ENCODE data around the gene GABRB1. TPM values are rescaled to one million over a fixed set of nuclear protein-coding genes. Genes with fewer than 3 reads are reported as not detected.
"Not testable (repeated sequence)": the region's sequence is repeated elsewhere in the genome, so short reads cannot be mapped to it uniquely, and the experiment has no call there.

The GABRB1 gene
- total and polyA plus RNA-seq, 2 of the 8 experiments (the other 6 are each of a cell fraction or from before 2014, with no cell fraction given): 0.22 to 0.38 TPM

DNA sequence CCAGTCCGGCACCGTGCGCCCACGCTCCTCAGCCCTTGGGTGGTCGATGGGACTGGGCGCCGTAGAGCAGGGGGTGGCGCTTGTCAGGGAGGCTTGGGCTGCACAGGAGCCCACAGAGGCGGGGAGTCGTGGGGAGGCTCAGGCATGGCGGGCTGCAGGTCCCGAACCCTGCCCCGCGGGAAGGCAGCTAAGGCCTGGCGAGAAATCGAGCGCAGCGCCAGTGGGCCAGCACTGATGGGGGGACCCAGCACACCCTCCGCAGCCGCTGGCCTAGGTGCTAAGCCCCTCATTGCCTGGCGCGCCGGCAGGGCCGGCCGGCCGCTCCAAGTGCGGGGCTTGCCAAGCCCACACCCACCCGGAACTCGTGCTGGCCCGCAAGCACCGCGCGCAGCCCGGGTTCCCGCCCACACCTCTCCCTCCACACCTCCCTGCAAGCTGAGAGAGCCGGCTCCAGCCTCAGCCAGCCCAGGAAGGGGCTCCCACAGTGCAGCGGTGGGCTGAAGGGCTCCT lies 346.7 kb downstream of the GABRB1 start:
- not testable (repeated sequence) for H3K4me3 ChIP-seq (ENCODE audit: extremely low read depth in 1 of 4, insufficient read depth in 2 of 4, low read depth in 3 of 4, low read length in 4 of 4); H3K4me1 ChIP-seq (replicated peaks in 1 of 4; ENCODE audit: control insufficient read depth in 3 of 4, insufficient read depth in 4 of 4, low read length in 3 of 4); H3K23ac ChIP-seq (ENCODE audit: insufficient read length); H4K91ac ChIP-seq (replicated peaks; ENCODE audit: insufficient read length, low read length); H3K9me3 ChIP-seq (ENCODE audit: insufficient read depth in 2 of 2, low read depth in 1 of 2, low read length in 1 of 2); H4K8ac ChIP-seq (ENCODE audit: extremely low read depth, insufficient read depth, low read length); H4K5ac ChIP-seq (ENCODE audit: insufficient read length, low read depth, low read length); H2BK20ac ChIP-seq (ENCODE audit: low read length); H3K79me2 ChIP-seq (ENCODE audit: control insufficient read depth in 1 of 2, insufficient read depth in 2 of 2, low read length in 2 of 2); H3K4me2 ChIP-seq (ENCODE audit: insufficient read depth in 1 of 2, low read depth in 2 of 2, low read length in 2 of 2); H3K14ac ChIP-seq (ENCODE audit: insufficient read length); H2BK120ac ChIP-seq (replicated peaks; ENCODE audit: low read depth, low read length); H4K20me1 ChIP-seq (replicated peaks in 1 of 2; ENCODE audit: control insufficient read depth in 1 of 2, insufficient read depth in 2 of 2, low read length in 2 of 2); H3K27ac ChIP-seq (ENCODE audit: low read depth, low read length); H3K79me1 ChIP-seq (ENCODE audit: low read depth, low read length); H3K23me2 ChIP-seq (ENCODE audit: low read depth, low read length); H2BK12ac ChIP-seq (ENCODE audit: low read depth, low read length); H3K9ac ChIP-seq (replicated peaks in 1 of 4; ENCODE audit: extremely low read depth in 1 of 4, low read depth in 3 of 4, low read length in 3 of 4); H2BK5ac ChIP-seq (ENCODE audit: low read depth, low read length); H3K27me3 ChIP-seq (replicated peaks in 1 of 4; ENCODE audit: control insufficient read depth in 3 of 4, extremely low read depth in 1 of 4, insufficient read depth in 3 of 4, low read length in 3 of 4); H2AFZ ChIP-seq (ENCODE audit: low read length); H2BK15ac ChIP-seq (ENCODE audit: low read length); H3K56ac ChIP-seq (replicated peaks; ENCODE audit: insufficient read length, low read depth, low read length); H2AK5ac ChIP-seq (ENCODE audit: low read depth, low read length); DNase-seq (ENCODE audit: low read depth in 1 of 2, low spot score in 2 of 2); H3K4ac ChIP-seq (replicated peaks; ENCODE audit: insufficient read length, low read depth, low read length); H3K36me3 ChIP-seq (ENCODE audit: control insufficient read depth in 2 of 4, insufficient read depth in 4 of 4, low read length in 3 of 4); FAIRE-seq; H3K18ac ChIP-seq (ENCODE audit: extremely low read depth, low read length)
- 96% methylated on average over 32 of the region's 37 CpGs; no CpG with 5 or more reads in 1 of the 2 experiments for WGBS, 2 experiments (ENCODE audit: extremely low coverage in 1 of 2, insufficient coverage in 1 of 2, insufficient read length in 1 of 2, insufficient replicate concordance in 2 of 2, low coverage in 1 of 2, low lambda C conversion rate in 2 of 2, missing lambda C conversion rate in 1 of 2)
- CTCF ChIA-PET (ENCODE audit: partially characterized antibody): interaction anchor here (0.6 to 1.2 kb wide), 3 partner anchors 12 to 227 kb away, joined by 3 to 4 read pairs (median 4); no protein-coding TSS in a partner anchor
- POLR2A ChIA-PET (ENCODE audit: partially characterized antibody): interaction anchor here (1.0 kb wide), 1 partner anchor 85 kb away, joined by 3 read pairs; no protein-coding TSS in a partner anchor

Data from H1 (cell line).